NT2/D1 (cell line): Measurements from ENCODE around the gene AVEN.

Experiments
- YY1 ChIP-seq: IDR thresholded peaks from 2 replicates; pipeline ENCODE4 v1.6.1; 2011; ENCODE audit not compliant: insufficient read length, insufficient read depth
- ZNF274 ChIP-seq: IDR thresholded peaks from 2 replicates; pipeline ENCODE4 v1.6.1; 2011; ENCODE audit warnings: mild to moderate bottlenecking, low read depth, low read length

GRCh38 chr15:33915571-33916407 lies 123.2 kb downstream of the AVEN start:
- TF ChIP-seq YY1: no peak
- TF ChIP-seq ZNF274: no peak
